GM18519 (cell line): ENCODE data around the gene ARHGAP4.

Experiments used
- ATAC-seq: cut with Tn5 transposase; IDR thresholded peaks from one replicate; pipeline ENCODE4 v1.9.1; 2021; ENCODE audit warnings: mild to moderate bottlenecking, moderate library complexity; ENCODE audit not compliant: unreplicated experiment, low FRiP score

ARHGAP4 gene

DNA sequence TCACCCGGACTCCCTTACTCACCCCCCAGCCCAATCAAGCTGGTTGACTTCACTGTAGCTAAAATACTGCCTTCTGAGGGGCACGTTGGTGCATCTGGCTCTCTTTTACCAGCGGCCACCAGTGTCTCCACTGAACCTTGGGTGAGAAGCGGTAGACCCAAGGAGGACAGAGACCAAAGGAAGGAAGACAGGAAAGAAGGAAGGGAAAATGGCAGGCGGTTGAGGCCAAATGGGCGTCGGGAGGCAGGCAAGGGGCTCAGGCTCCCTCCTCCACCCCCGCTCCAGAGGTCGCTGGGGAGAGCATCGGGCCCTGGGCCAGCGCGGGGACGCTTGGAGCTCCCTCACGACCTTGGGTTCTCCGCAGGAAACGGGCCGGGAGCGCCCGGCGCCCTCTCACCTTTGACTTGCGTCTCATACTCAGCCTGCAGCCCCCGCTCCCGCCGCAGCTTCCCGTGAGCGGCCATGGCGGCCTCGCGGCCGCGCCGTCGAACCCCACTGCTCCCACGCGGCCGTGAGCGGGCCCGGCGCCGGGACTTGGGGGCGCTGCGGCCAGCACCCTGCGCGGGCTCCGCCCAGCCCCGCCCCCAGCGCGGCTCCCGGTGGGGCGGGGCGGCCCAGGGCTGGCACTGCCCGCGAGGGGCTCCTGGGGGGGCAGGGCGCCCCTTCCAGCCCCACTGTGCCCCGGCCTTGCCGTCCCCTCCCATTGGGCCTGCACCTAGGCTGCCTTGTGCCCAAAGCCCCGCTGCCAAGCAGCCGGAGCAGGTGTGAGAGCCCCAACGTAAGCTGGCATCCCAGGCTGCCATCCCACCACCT is at the start of gene ARHGAP4:
Gene ARHGAP4, minus strand, starts transcription at position 526 of the 813 bp plus-strand sequence. Its CDS starts 62 bp downstream, at position 464.
- no peak for ATAC-seq

- ATAC-seq: no peak
Observed at GRCh38 chrX:153974726-153975286, 48.7 kb upstream of the ARHGAP4 start.

DNA sequence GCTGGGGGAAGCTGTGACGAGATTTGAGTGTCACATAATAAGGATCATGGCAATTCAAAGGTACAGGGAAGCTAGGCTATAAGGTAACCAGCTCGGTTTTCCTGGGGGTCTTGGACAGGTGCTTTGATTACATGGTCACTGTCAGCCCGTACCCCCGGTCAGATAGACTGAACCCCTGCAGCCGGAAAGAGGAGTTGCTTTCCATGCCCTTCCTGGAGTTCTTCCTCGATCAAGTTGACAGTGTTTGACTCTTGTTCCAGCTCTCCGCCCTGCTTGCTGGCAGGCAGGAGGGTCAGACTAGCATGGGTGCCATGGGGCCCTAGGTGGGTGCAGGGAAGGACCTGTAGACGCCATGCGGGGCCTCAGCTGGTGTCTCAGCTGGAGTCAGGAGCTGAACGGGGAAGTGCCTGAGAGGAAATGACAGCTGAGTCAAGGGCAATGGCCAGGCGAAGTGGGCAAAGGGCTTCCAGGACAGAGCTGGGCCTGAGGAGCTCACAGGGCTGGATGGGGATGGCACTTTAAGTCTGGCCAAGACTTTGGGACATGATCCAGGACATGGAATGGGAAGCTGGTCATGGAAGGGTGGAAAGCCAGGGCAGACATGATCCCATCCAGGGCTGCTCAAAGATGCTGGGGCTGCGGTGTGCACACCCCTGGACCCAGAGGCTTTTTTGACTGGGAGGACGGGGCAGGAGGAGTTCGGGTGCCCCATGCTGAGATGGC is 48.1 kb upstream of the ARHGAP4 start:
- no peak for ATAC-seq

DNA sequence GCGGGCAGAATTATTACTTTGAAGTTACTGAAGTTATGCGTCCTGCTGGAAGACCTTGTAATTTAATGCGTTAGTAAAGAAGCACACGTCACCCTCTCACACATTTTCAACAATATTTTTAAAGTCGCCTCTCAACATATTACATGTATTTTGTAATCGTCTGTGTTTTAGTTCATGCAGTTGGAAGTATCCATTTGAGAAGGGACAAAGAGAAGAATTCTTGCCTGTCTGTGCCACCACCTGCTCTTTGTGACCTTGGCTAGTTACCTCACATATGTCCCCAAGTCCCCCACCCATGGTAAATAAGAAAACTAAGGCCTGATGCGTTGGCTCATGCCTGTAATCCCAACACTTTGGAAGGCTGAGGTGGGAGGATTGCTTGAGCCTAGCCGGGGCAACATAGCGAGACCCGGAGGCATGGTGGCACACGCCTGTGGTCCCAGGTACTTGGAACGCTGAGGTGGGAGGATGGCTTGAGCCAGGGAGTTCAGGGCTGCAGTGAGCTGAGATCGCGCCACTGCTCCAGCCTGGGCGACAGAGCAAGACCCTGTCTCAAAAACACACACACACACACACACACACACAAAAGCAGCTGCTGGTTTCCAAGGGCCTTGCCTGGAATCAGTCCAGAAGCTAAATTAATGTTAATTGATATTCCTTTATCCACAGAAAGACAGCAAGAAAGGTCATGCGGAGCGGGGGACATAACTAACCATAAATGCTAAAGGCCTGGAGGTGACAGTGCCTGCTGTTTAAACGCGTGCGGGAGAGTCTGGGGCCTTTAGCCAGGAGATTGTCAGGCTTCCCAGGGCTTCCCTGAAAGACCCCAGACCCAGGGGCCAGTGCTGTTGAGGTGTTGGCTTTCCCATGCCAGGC is 47.3 kb upstream of the ARHGAP4 start:
- no peak for ATAC-seq

GRCh38 chrX:153972368-153973126 is 46.5 kb upstream of the ARHGAP4 start, which contains the start of gene TMEM187:
TMEM187 (plus strand) TSS chrX:153972754; CDS start chrX:153982063, 9,309 bp downstream.
- no peak for ATAC-seq

GRCh38 chrX:153971450-153972367 is 45.6 kb upstream of the ARHGAP4 start, which contains the start of gene HCFC1:
HCFC1 (minus strand) TSS chrX:153971818; CDS start chrX:153970840, 978 bp downstream.
- no peak for ATAC-seq

- ATAC-seq: no peak
Observed at GRCh38 chrX:153971124-153971449, 45.0 kb upstream of the ARHGAP4 start.

DNA sequence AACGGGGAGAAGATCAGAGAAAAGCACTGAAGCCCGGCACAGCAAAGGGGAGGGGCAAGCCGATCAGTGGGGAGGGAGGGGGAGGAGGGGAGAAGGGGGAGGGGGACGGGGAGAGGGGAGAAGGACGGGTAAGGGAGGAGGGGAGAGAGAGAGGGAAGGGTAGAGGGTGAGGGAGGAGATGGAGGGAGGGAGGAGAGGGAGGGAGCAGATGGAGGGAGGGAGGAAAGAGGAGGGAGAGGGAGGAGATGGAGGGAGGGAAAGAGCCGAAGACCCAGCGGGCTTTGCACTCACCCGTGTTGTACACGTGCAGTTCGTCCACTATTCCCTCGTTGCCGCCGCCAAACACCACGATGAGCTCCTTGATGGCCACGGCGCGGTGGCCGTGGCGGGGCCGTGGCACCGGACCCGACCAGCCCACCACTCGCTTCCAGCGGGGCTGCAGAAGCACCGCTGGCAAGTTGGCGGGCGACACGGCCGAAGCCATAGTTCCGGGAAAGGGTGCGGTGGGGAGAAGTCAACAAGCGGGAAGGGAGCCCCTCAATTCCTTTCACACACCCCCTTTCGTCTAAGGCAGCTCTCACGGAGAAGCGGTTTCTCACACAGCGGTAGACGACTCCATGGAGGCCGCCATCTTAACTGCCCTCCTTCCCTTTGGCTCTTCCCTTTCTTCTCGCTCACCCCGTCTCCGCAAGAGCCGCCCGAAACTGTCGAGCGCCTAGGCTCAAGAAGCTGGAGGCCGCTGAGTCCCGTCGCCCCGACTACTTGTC is 44.5 kb upstream of the ARHGAP4 start:
- ATAC-seq: no peak

DNA sequence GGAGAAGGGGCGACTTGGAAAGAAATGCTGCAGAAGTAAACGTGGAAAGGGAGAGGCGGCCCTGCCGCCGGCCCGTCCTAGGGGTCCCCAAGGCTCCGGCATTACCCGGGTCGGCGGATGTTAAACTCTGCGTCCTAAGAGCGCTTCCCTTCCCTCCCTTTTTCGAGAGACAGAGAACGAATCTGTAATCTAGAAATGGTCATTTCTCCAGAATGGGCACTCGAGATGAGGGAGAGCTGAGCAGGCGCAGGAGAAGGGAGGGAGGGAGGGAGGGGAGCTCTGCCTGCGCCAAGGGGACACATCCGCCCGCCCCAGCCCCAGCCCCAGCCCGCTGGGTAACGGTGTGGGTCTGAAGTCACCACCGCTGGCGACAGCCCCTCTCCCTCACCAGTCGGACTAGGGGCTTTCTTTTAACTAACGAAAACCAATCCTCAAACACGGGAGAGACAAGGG is 43.9 kb upstream of the ARHGAP4 start:
- no peak for ATAC-seq

DNA sequence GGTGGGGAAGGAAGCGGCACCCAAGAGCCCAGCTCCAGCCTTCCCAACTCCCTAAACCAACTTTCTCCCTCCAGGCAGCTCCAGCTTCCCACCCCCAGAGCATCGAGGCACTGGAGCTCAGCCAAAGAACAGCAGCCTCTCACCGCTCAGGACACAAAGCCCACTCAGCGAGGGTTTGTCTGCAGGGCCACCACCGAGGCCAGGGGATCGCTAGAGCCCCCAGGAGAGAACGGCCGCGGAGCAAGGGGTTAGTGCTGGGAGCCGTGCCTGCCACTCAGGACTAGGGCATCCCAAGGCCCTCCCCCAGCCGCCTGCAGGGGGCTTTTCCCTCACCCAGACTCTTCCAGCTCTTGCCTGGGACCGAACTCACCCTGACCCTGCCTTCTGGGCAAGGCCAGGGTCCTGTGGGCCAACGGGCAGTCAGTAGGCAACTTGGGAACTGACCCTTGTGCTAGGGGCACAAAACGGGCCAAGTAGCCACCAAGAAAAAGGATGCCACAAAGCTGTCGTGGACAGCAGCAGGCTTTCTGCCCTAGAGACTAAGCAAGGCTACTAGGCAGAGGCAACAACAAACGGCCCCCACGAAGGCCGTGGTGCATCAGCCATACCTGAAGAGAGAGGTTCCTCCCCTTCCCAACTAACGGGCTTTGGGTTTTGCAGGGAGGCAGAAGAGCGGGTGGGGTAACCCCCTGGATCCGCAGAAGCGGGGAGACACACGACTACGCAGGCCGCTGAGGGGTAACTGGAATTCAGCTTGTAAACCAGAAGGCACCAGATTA is 43.2 kb upstream of the ARHGAP4 start:
- no peak for ATAC-seq

- no peak for ATAC-seq
Observed at GRCh38 chrX:153968754-153969124, 42.7 kb upstream of the ARHGAP4 start.

- no peak for ATAC-seq
Observed at GRCh38 chrX:153968255-153968654, 42.2 kb upstream of the ARHGAP4 start.

GRCh38 chrX:153967536-153968224 is 41.6 kb upstream of the ARHGAP4 start:
- no peak for ATAC-seq

DNA sequence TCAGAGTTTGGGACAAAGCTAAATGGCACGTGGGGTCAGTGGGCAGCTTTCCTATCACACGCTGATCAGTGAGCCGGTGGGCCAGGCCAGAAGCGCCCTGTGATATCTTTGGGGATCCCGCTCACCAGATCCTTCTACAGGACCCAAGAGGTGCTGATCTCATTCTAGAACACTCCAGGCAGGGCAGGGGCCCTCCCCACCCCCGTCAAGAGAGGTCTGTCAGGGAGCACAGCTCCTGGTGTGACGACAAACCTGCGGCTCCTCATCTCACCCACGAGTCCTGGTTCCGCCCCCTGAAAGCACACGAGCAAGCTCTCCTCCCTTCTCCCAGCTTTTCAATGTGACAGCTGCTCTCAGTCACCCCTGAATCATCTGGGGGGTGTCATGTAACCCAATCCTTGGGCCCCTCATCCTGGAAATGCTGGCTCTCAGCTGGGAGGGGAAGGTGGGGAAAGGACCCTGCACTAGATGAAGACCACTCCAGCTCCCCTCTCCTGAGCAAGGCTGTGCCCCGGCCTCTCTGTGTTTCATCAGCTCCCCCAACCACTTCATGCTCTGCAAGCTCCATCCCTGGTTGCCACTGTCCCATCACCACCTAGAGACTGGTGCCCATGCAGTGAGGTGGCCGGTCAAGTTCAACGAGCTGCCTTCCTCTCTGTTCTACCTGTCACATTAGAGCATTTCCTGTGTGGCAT is 40.9 kb upstream of the ARHGAP4 start:
- no peak for ATAC-seq

GRCh38 chrX:153966283-153966688 is 40.2 kb upstream of the ARHGAP4 start:
- no peak for ATAC-seq

DNA sequence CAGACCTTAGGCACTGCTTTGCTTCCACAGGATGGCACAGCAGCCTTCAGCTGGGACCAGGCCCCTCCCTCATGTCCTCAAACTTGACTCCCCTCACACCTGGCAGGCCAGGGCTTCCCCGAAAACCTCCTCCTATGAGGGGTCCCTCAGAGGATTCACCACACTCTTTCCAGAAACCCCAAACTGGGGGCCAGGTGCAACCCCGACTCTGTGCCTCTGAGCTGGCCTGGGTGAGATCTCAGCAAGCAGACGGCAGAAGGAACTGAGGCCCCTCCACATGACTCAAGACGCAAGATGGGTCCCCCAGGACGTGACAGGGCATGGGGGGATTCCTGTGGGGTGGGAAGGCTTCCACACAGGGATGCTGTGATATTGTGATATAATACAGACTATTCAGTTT is 39.3 kb upstream of the ARHGAP4 start:
- ATAC-seq: no peak
